ENCODE results near the gene DPM1. TPM values are rescaled to one million over a fixed set of nuclear protein-coding genes. Genes with fewer than 3 reads are reported as not detected.
"Not testable (repeated sequence)": the region's sequence is repeated elsewhere in the genome, so short reads cannot be mapped to it uniquely, and the experiment has no call there.

The DPM1 gene
- total RNA-seq, 6 experiments from 2014 or later = 51.8 to 59.9 (median 57.4) TPM

GRCh38 chr20:50983321-50983720 lies 25.0 kb upstream of the DPM1 start:
- Mint-ChIP-seq H3K4me1 (ENCODE audit: low read depth) (peaks cover 54% of the 10 kb centered on the region), H3K4me3 (no peak overlapping the region), H3K27me3 (ENCODE audit: insufficient read depth) (no peaks in the 10 kb centered on the region; the same call in 1 of the 2 replicates), H3K36me3 (ENCODE audit: low read depth) (no peaks in the 10 kb centered on the region), H3K9me3 (no peaks in the 10 kb centered on the region), H3K27ac (peak overlapping the region; percentile 39)
- no peak for DNase-seq
- no peak for TF ChIP-seq CTCF (IDR thresholded peaks at IDR 0.05)

- Mint-ChIP-seq H3K4me1 (ENCODE audit: low read depth) (peaks cover 49% of the 10 kb centered on the region), H3K4me3 (no peak overlapping the region), H3K27ac (peak overlapping the region; percentile 81), H3K27me3 (ENCODE audit: insufficient read depth) (no peaks in the 10 kb centered on the region; the same call in 1 of the 2 replicates), H3K36me3 (ENCODE audit: low read depth) (no peaks in the 10 kb centered on the region), H3K9me3 (no peaks in the 10 kb centered on the region)
- peak; percentile 72 for DNase-seq
- no peak for TF ChIP-seq CTCF (IDR thresholded peaks at IDR 0.05)
Measured at GRCh38 chr20:50982363-50982762, 24.0 kb upstream of the DPM1 start.

- DNase-seq = no peak
- Mint-ChIP-seq H3K9me3 (no peaks in the 10 kb centered on the region), H3K4me1 (ENCODE audit: low read depth) (peaks cover 55% of the 10 kb centered on the region), H3K4me3 (no peak overlapping the region), H3K36me3 (ENCODE audit: low read depth) (no peaks in the 10 kb centered on the region), H3K27me3 (ENCODE audit: insufficient read depth) (peaks cover 5% of the 10 kb centered on the region), H3K27ac (peak overlapping the region; percentile 86)
- TF ChIP-seq CTCF (IDR thresholded peaks at IDR 0.05) = peak; percentile 66
Measured at GRCh38 chr20:50981714-50982048, 23.3 kb upstream of the DPM1 start.

- no peaks in the 10 kb centered on the region for H3K36me3 Mint-ChIP-seq (ENCODE audit: low read depth)
- TF ChIP-seq CTCF (IDR thresholded peaks at IDR 0.05) = peak; percentile 98
- H3K4me1 Mint-ChIP-seq (ENCODE audit: low read depth) = peaks cover 55% of the 10 kb centered on the region
- DNase-seq = peak; percentile 71
- H3K27me3 Mint-ChIP-seq (ENCODE audit: insufficient read depth) = peaks cover 5% of the 10 kb centered on the region
- H3K4me3 Mint-ChIP-seq = peak overlapping the region; percentile 52; the same call in 1 of the 2 replicates
- H3K9me3 Mint-ChIP-seq = no peaks in the 10 kb centered on the region
- H3K27ac Mint-ChIP-seq = peak overlapping the region; percentile 97
Measured at GRCh38 chr20:50980851-50981713, 22.8 kb upstream of the DPM1 start.

GRCh38 chr20:50980071-50980681 lies 21.8 kb upstream of the DPM1 start:
- H3K4me3 Mint-ChIP-seq = peak overlapping the region; percentile 55
- DNase-seq = peak; percentile 100
- no peak for TF ChIP-seq CTCF (IDR thresholded peaks at IDR 0.05)
- H3K27ac Mint-ChIP-seq = peak overlapping the region; percentile 97
- no peaks in the 10 kb centered on the region for H3K36me3 Mint-ChIP-seq (ENCODE audit: low read depth)
- H3K4me1 Mint-ChIP-seq (ENCODE audit: low read depth) = peaks cover 55% of the 10 kb centered on the region
- H3K9me3 Mint-ChIP-seq = no peaks in the 10 kb centered on the region
- peaks cover 5% of the 10 kb centered on the region for H3K27me3 Mint-ChIP-seq (ENCODE audit: insufficient read depth)

GRCh38 chr20:50978533-50978932 lies 20.2 kb upstream of the DPM1 start:
- Mint-ChIP-seq H3K27ac (peak overlapping the region; percentile 97), H3K4me1 (ENCODE audit: low read depth) (peaks cover 55% of the 10 kb centered on the region)
- not testable (repeated sequence) for H3K36me3 Mint-ChIP-seq (ENCODE audit: low read depth); H3K27me3 Mint-ChIP-seq (ENCODE audit: insufficient read depth); DNase-seq; H3K9me3 Mint-ChIP-seq; H3K4me3 Mint-ChIP-seq
